Stimulated activated CD4-positive, alpha-beta T cell treated with anti-CD3 and anti-CD28 coated beads, Interleukin-4, amount 100 ng/mL, for 4 hours (primary cell): ENCODE data around the gene RAB38.

Source experiments
- DNase-seq, 2 experiments: peaks; one replicate each; pipeline ENCODE4 v3.0.0-alpha.2; 2020

RAB38 gene

DNA sequence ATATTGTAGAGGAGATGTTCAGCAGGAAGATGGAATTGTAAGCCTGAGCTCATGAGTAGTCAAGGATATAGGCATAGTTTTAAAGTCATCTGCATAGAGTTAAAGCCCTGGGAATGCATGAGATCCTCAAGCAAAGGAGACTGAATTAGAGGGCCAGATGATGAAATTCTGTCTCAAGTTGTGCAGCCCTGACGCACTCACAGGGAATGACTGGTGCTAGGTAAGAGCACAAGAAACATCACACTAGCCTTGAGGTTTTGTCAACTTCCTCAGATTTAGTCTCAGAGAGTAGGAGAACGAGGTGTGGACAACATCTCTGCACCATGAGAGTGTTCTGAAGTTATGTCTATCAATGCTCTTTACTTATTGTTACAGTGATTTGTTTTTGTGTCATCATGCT lies 5.8 kb downstream of the RAB38 start:
- DNase-seq = no peak

GRCh38 chr11:88167853-88168252 lies 7.4 kb downstream of the RAB38 start:
- DNase-seq = no peak

DNA sequence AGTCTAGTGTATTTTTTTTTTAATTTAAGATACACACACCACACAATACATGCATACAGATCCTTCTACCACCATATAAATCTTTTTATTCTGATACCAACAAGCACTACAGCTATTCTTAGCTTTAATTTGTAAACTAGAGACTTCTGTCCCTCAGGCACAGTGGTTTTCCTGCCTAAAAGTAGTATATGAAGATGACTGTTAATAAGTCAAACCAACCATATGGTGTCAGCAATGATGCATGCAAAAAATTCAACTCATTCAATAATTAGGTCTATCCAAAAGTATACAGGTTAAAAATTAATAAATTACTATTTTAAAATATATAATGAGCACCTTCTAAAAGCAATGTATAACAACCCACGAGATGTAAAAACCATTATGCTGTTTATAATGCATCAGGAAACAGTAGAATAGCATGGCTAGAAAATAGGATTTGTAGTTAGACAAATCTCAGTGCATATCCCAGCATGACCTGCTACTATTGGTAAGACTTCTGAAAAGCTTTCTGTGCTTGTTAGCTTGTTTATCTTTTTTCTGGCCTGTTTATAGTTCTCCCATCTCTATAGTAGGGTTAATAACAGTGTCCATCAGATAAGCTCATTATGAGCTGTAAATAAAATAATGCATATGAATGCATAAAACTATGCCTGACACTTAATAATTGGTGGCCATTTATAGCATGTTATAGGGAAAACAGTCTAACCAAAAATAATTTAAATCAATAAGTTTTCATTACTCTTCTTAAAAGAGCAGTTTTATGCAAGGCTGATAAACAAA lies 10.2 kb downstream of the RAB38 start:
- no peak for DNase-seq

GRCh38 chr11:88164320-88164719 lies 10.9 kb downstream of the RAB38 start:
- DNase-seq = no peak

- no peak for DNase-seq
Observed at GRCh38 chr11:88158081-88158480, 17.2 kb downstream of the RAB38 start.

DNA sequence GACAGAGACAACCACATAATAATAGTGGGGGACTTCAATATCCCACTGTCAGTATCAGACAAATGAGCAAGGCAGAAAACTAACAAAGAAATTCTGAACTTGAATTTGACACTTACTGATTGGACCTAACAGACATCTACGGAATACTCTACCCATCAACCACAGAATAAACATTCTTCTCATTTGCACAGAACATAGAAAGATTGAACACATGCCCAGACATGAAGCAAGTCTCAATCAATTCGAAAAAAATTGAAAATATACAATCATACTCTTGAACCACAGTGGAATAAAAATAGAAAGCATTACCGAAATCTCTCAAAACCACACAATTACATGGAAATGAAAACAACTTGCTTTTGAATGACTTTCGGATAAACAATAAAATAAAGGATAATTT lies 17.9 kb downstream of the RAB38 start:
- DNase-seq = no peak

DNA sequence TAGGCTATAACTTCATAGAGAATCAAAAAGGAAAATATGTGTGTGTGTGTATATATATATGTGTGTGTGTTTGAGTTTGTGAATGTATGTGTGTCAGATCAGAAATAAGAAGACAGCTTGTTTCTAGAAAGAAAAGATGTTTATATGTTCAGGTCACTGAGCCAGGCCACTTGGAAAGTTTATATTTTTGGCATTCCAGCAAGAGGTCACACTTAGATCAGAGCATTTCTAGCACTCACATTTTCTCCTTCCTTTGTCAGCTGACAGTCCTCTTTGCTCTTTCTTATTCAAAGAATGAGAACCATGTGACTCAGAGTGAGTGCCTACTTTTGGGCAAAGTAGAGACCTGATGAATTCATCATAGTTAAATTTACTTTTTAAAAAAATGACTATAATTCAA lies 22.9 kb downstream of the RAB38 start:
- DNase-seq = no peak

GRCh38 chr11:88151709-88152265 lies 23.5 kb downstream of the RAB38 start:
- no peak for DNase-seq

DNA sequence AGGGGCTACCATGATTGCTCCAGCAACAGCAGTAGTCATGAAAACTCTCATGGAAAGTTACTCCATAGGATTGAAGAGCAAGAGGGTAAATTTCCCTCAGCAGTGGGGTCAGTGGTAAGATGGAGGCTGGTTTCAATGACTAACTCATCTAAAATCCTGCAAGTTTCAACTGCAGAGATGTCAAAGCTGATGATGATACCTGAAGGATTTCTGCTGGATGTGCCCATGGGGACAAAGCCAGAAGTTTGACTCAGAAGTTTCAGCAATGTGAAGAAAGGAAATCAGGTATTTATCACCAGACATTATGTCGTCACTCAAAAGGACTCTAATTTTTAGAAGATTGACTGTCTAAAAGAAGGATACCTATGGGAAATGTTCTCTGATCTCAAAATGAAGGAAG lies 29.1 kb downstream of the RAB38 start:
- no peak for DNase-seq

- DNase-seq = no peak
Observed at GRCh38 chr11:88139865-88140264, 35.4 kb downstream of the RAB38 start.

GRCh38 chr11:88131764-88132470 lies 43.3 kb downstream of the RAB38 start:
- DNase-seq = no peak

GRCh38 chr11:88122956-88123355 lies 52.3 kb downstream of the RAB38 start:
- DNase-seq = no peak

DNA sequence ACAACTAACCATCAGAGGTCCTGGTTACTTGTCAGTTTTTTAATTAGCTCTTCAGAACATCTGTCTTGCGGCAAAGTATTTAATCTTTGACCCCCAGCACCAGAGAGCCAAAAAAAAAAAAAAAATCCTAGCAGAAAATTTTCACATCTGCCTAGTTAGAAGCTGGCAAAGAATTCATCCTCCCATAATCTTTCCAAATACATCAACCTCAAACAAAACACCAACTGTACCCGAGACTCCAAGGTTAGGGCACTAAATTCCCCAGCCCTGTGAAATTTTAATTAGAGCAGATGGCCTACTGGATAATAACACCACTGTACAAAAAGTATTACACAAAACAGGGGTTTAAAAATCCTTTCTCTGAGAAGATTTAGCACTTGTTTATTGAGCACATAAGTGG lies 55.7 kb downstream of the RAB38 start:
- no peak for DNase-seq

- DNase-seq = no peak
Observed at GRCh38 chr11:88117281-88117858, 57.9 kb downstream of the RAB38 start.

- DNase-seq = no peak
Observed at GRCh38 chr11:88115828-88116755, 59.2 kb downstream of the RAB38 start.

DNA sequence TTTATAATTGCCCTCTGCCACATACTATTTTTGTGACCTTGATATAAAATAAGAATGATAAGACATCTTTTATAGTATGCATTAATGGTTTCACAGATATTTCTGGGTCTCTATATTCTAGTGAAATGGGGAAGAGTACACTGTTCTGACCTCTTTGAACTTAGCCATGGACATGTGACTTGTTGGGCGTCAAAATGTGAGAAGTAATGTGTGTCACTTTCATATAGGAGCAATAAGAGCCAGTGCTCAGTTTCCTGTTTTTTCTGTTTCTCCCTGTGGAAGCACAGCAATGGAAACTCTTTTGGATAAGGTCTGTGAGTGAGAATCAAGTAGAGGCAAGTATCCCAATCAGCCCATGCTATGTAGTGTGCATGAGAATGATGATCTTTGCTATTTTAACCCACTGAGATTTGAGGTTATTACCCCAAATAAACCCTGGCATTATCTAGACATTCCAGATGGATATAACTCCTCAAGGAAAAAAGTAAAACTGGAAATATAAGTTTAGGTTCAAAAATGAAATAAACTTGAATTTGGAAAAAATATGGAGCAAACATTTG lies 60.7 kb downstream of the RAB38 start:
- no peak for DNase-seq

DNA sequence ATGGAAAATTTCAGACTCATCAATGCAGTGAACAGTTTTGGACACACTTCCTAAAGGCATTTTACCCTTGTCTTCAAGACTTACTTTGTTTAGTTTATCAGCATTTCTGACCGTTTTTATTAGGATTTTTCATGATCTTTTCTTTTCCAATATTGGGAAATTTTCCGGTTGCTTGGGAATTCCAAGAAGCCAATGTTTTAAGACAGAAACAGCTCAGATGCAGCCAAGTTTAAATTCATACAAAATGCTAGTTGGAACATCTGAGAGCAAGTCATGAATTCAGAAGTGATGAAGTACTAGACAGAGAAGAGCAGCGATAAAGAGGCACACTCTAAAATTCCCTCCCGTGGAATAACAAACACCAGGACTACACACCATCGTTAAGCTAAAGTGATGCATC lies 68.6 kb downstream of the RAB38 start:
- DNase-seq = no peak

GRCh38 chr11:88105951-88106350 lies 69.3 kb downstream of the RAB38 start:
- DNase-seq = no peak

GRCh38 chr11:88105526-88105925 lies 69.7 kb downstream of the RAB38 start:
- no peak for DNase-seq

- no peak for DNase-seq
Observed at GRCh38 chr11:88104408-88104807, 70.8 kb downstream of the RAB38 start.

- DNase-seq = no peak
Observed at GRCh38 chr11:88103337-88104206, 71.7 kb downstream of the RAB38 start.

DNA sequence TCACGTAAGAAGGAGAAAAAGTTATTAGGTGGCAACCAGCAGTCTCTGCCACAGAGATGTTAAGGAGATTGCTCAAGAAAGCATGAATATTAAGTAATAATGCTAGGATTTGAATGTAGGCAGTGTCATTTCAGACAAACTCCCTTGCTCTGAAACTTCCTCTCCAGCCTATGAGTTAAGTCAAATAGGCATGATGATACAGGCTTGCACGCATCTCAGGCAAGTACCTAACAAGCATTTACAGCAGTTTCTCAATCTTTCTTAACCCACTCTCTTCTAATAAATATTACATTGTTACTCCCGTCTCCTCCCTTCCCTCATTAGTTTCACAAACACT lies 72.7 kb downstream of the RAB38 start:
- DNase-seq = no peak
